Endodermal cell (in vitro differentiated cells): ENCODE measurements around the gene TAMALIN. TPM values are rescaled to one million over a fixed set of nuclear protein-coding genes. Genes with fewer than 3 reads are reported as not detected.

Experiments used
- DNase-seq: peaks from one replicate; pipeline ENCODE4 v3.0.0-alpha.2; 2017
- H3K27ac ChIP-seq: 2 replicates; pipeline ENCODE4 v1.5.1; 2013; ENCODE audit warnings: mild to moderate bottlenecking, low read depth, low read length, moderate library complexity
- H3K27me3 ChIP-seq: 2 replicates; pipeline ENCODE4 v1.6.1; 2013; ENCODE audit warnings: mild to moderate bottlenecking, low read length, moderate library complexity; ENCODE audit not compliant: insufficient read depth, control insufficient read depth, poor library complexity, severe bottlenecking
- H3K36me3 ChIP-seq: 2 replicates; pipeline ENCODE4 v1.7.0; 2013; ENCODE audit warnings: mild to moderate bottlenecking, low read length, moderate library complexity; ENCODE audit not compliant: control insufficient read depth, insufficient read depth
- H3K4me1 ChIP-seq: one replicate; pipeline ENCODE4 v1.7.0; 2013; ENCODE audit warnings: low read length; ENCODE audit not compliant: control insufficient read depth, insufficient read depth
- H3K4me3 ChIP-seq: 2 replicates; pipeline ENCODE4 v1.5.1; 2013; ENCODE audit warnings: mild to moderate bottlenecking, low read length, moderate library complexity
- H3K9ac ChIP-seq: 2 replicates; pipeline ENCODE4 v1.6.1; 2013; ENCODE audit warnings: mild to moderate bottlenecking, low read length, moderate library complexity; ENCODE audit not compliant: poor library complexity, severe bottlenecking; ENCODE audit errors: extremely low read depth
- H3K9me3 ChIP-seq: 2 replicates; pipeline ENCODE4 v1.6.1; 2013; ENCODE audit warnings: mild to moderate bottlenecking, low read length, moderate library complexity; ENCODE audit not compliant: control insufficient read depth
- H3K27ac Mint-ChIP-seq: 2 replicates; pipeline ENCODE4 v1.8.0; 2020; ENCODE audit warnings: mixed read lengths
- H3K27me3 Mint-ChIP-seq: 2 replicates; pipeline ENCODE4 v1.8.0; 2021; ENCODE audit warnings: mild to moderate bottlenecking, mixed read lengths; ENCODE audit not compliant: insufficient read depth
- H3K36me3 Mint-ChIP-seq: 2 replicates; pipeline ENCODE4 v1.8.0; 2020; ENCODE audit warnings: low read depth, mixed read lengths
- H3K4me1 Mint-ChIP-seq: 2 replicates; pipeline ENCODE4 v1.8.0; 2020; ENCODE audit warnings: mixed read lengths
- H3K4me3 Mint-ChIP-seq: 2 replicates; pipeline ENCODE4 v1.8.0; 2020; ENCODE audit warnings: mild to moderate bottlenecking, moderate library complexity, mixed read lengths
- H3K9me3 Mint-ChIP-seq: 2 replicates; pipeline ENCODE4 v1.8.0; 2020; ENCODE audit warnings: mild to moderate bottlenecking, mixed read lengths
- WGBS, 2 experiments: methylation state at CpG; one replicate each; pipeline versions ENCODE4 v1.1.5 to v1.1.7; 2013; ENCODE audit warnings: missing lambda C conversion rate in 2 of 2, mixed read lengths in 1 of 2; ENCODE audit not compliant: insufficient coverage in 1 of 2, insufficient read length in 1 of 2; 5-methylcytosine and 5-hydroxymethylcytosine counted together
- total RNA-seq, 2 donors: library from RNA; stranded (reverse); fragmentation: NEBNext Ultra II Directional in 1 of 2; extraction: Animal tissue kit (Norgen Biotek cat#: 25700) in 1 of 2; gene quantifications; 2 replicates in 1 of 2; 3 replicates in 1 of 2; pipeline ENCODE4 v1.2.1, GENCODE V29; 2021
- TF ChIP-seq, protein P1 (sequence below): fragments of 200-600 bp; sonication (generic); conservative IDR thresholded peaks from 2 replicates; pipeline ENCODE4 v1.5.0; 2021; ENCODE audit warnings: antibody characterized with exemption, mild to moderate bottlenecking

The TAMALIN gene
- total RNA-seq, 2 donors from 2014 or later: 4.4 to 9.1 TPM

GRCh38 chr12:52023976-52024688, 17.4 kb downstream of the TAMALIN start:
- DNase-seq: no peak
- Histone ChIP-seq H3K27ac (no peak overlapping the region), H3K4me3 (no peak overlapping the region), H3K9ac (no peak overlapping the region), H3K27me3 (peaks cover 34% of the 10 kb centered on the region), H3K36me3 (no peaks in the 10 kb centered on the region), H3K9me3 (no peaks in the 10 kb centered on the region), H3K4me1 (no peaks in the 10 kb centered on the region)
- Mint-ChIP-seq H3K36me3 (no peaks in the 10 kb centered on the region), H3K27me3 (peaks cover 54% of the 10 kb centered on the region), H3K4me3 (peak overlapping the region; percentile 53), H3K27ac (no peak overlapping the region), H3K9me3 (no peaks in the 10 kb centered on the region), H3K4me1 (peaks cover 15% of the 10 kb centered on the region)
- WGBS, 2 experiments: 42 to 97% methylated on average over 3 to 20 of the region's 20 CpGs
- TF ChIP-seq, protein P1, sequence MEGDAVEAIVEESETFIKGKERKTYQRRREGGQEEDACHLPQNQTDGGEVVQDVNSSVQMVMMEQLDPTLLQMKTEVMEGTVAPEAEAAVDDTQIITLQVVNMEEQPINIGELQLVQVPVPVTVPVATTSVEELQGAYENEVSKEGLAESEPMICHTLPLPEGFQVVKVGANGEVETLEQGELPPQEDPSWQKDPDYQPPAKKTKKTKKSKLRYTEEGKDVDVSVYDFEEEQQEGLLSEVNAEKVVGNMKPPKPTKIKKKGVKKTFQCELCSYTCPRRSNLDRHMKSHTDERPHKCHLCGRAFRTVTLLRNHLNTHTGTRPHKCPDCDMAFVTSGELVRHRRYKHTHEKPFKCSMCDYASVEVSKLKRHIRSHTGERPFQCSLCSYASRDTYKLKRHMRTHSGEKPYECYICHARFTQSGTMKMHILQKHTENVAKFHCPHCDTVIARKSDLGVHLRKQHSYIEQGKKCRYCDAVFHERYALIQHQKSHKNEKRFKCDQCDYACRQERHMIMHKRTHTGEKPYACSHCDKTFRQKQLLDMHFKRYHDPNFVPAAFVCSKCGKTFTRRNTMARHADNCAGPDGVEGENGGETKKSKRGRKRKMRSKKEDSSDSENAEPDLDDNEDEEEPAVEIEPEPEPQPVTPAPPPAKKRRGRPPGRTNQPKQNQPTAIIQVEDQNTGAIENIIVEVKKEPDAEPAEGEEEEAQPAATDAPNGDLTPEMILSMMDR: peak; percentile 44

GRCh38 chr12:52024845-52025230, 18.1 kb downstream of the TAMALIN start:
- Histone ChIP-seq H3K4me1 (peaks cover under 1% of the 10 kb centered on the region), H3K36me3 (no peaks in the 10 kb centered on the region), H3K9ac (no peak overlapping the region), H3K27ac (no peak overlapping the region), H3K4me3 (no peak overlapping the region), H3K9me3 (no peaks in the 10 kb centered on the region), H3K27me3 (peaks cover 34% of the 10 kb centered on the region)
- Mint-ChIP-seq H3K4me1 (peaks cover 20% of the 10 kb centered on the region), H3K27ac (no peak overlapping the region), H3K36me3 (no peaks in the 10 kb centered on the region), H3K9me3 (no peaks in the 10 kb centered on the region), H3K27me3 (peaks cover 50% of the 10 kb centered on the region), H3K4me3 (no peak overlapping the region)
- DNase-seq: no peak
- 90 to 95% methylated on average over 8 to 15 of the region's 15 CpGs for WGBS, 2 experiments
- TF ChIP-seq, protein P1: no peak

DNA sequence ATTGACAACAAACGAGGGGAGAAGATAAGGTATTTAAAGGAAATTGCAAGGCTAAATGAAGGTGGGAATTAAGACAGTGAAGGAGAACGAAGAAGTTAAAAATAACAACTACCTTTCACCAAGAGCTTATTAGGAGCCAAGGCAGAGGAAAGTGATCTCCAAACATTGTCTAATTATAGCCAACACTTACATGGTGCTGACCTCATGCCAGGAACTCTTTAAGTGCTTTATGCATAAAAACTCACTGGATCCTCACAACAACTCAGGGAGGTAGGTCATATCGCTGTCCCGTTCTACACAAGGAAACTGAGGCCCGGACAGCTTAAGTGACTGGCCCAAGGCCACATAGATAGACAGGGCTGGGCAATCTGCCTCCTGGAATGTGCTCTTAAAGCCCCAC, 19.5 kb downstream of the TAMALIN start:
- Histone ChIP-seq H3K27me3 (peaks cover 29% of the 10 kb centered on the region), H3K4me3 (no peak overlapping the region), H3K36me3 (no peaks in the 10 kb centered on the region), H3K9me3 (no peaks in the 10 kb centered on the region), H3K9ac (no peak overlapping the region), H3K27ac (no peak overlapping the region), H3K4me1 (peaks cover 3% of the 10 kb centered on the region)
- no peak for DNase-seq
- no peak overlapping the region for H3K27ac Mint-ChIP-seq
- H3K9me3 Mint-ChIP-seq: no peaks in the 10 kb centered on the region
- H3K4me3 Mint-ChIP-seq: no peak overlapping the region
- no peaks in the 10 kb centered on the region for H3K36me3 Mint-ChIP-seq
- peaks cover 37% of the 10 kb centered on the region for H3K27me3 Mint-ChIP-seq
- WGBS, 2 experiments: 89 to 97% methylated on average over 4 to 5 of the region's 5 CpGs
- H3K4me1 Mint-ChIP-seq: peaks cover 20% of the 10 kb centered on the region
- TF ChIP-seq, protein P1: no peak
